Measurements from ENCODE around the gene ST7. TPM values are rescaled to one million over a fixed set of nuclear protein-coding genes. Genes with fewer than 3 reads are reported as not detected.

Gene ST7
- total and polyA plus RNA-seq, 7 donors: 5.3 to 37.7 (median 19.0) TPM

DNA sequence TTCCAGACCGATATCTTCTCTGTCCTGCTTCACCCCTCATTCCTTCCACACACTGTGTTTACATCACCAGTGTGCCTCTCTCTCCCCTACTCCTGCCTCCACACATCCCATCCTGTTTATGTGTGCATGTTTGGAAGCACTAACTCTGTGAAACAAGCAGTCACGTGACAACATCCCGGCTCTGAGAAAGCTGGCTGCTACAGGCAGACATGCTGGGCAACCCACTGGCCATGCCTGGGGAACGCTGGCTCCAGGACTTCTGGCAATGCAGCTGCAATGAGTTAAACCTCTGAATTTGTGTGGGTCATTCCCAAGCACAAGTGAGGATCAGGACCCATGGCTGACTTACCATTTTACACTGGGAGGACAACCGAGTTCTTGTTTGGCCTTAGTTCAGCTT, 295.5 kb downstream of the ST7 start:
- WGBS, 2 donors: 68 to 75% methylated on average over 5 of the region's 5 CpGs
- no peaks in the 10 kb centered on the region for H3K9me3 ChIP-seq
- TF ChIP-seq POLR2AphosphoS5 (IDR thresholded peaks at IDR 0.05): no peak
- TF ChIP-seq EP300 (IDR thresholded peaks at IDR 0.05): no peak
- no peak for TF ChIP-seq POLR2A (IDR thresholded peaks at IDR 0.05)
- TF ChIP-seq, protein P1, sequence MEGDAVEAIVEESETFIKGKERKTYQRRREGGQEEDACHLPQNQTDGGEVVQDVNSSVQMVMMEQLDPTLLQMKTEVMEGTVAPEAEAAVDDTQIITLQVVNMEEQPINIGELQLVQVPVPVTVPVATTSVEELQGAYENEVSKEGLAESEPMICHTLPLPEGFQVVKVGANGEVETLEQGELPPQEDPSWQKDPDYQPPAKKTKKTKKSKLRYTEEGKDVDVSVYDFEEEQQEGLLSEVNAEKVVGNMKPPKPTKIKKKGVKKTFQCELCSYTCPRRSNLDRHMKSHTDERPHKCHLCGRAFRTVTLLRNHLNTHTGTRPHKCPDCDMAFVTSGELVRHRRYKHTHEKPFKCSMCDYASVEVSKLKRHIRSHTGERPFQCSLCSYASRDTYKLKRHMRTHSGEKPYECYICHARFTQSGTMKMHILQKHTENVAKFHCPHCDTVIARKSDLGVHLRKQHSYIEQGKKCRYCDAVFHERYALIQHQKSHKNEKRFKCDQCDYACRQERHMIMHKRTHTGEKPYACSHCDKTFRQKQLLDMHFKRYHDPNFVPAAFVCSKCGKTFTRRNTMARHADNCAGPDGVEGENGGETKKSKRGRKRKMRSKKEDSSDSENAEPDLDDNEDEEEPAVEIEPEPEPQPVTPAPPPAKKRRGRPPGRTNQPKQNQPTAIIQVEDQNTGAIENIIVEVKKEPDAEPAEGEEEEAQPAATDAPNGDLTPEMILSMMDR (IDR thresholded peaks at IDR 0.05): no peak
- DNase-seq: no peak
- no peak overlapping the region for H3K27ac ChIP-seq
- H3K4me3 ChIP-seq: no peak overlapping the region
- intact Hi-C loops (cut with DNase I): no loop called here
- H3K27me3 ChIP-seq: no peaks in the 10 kb centered on the region
- no peaks in the 10 kb centered on the region for H3K4me1 ChIP-seq
- H3K36me3 ChIP-seq: no peaks in the 10 kb centered on the region

- TF ChIP-seq POLR2A (IDR thresholded peaks at IDR 0.05) (no peak), POLR2AphosphoS5 (IDR thresholded peaks at IDR 0.05) (no peak), EP300 (IDR thresholded peaks at IDR 0.05) (no peak)
- TF ChIP-seq, protein P1 (IDR thresholded peaks at IDR 0.05): no peak
- Histone ChIP-seq H3K27ac (no peak overlapping the region), H3K4me3 (no peak overlapping the region), H3K36me3 (no peaks in the 10 kb centered on the region), H3K9me3 (no peaks in the 10 kb centered on the region), H3K4me1 (no peaks in the 10 kb centered on the region), H3K27me3 (no peaks in the 10 kb centered on the region)
- WGBS, 2 donors: 71 to 72% methylated on average over 5 of the region's 5 CpGs
- intact Hi-C loops (cut with DNase I): no loop called here
- no peak for DNase-seq
Measured at GRCh38 chr7:117249696-117250095, 296.4 kb downstream of the ST7 start.

GRCh38 chr7:117250245-117250644, 296.9 kb downstream of the ST7 start:
- no peak for DNase-seq
- no peaks in the 10 kb centered on the region for H3K36me3 ChIP-seq
- intact Hi-C loops (cut with DNase I): no loop called here
- no peaks in the 10 kb centered on the region for H3K27me3 ChIP-seq
- H3K4me3 ChIP-seq: no peak overlapping the region
- TF ChIP-seq POLR2AphosphoS5 (IDR thresholded peaks at IDR 0.05) (no peak), EP300 (IDR thresholded peaks at IDR 0.05) (no peak), POLR2A (IDR thresholded peaks at IDR 0.05) (no peak)
- TF ChIP-seq, protein P1 (IDR thresholded peaks at IDR 0.05): no peak
- H3K9me3 ChIP-seq: no peaks in the 10 kb centered on the region
- no peaks in the 10 kb centered on the region for H3K4me1 ChIP-seq
- H3K27ac ChIP-seq: no peak overlapping the region

- Histone ChIP-seq H3K36me3 (no peaks in the 10 kb centered on the region), H3K4me1 (no peaks in the 10 kb centered on the region), H3K27ac (no peak overlapping the region), H3K4me3 (no peak overlapping the region), H3K27me3 (no peaks in the 10 kb centered on the region), H3K9me3 (no peaks in the 10 kb centered on the region)
- WGBS, 2 donors: 58 to 83% methylated on average over 4 of the region's 4 CpGs
- intact Hi-C loops (cut with DNase I): no loop called here
- TF ChIP-seq EP300 (IDR thresholded peaks at IDR 0.05) (no peak), POLR2AphosphoS5 (IDR thresholded peaks at IDR 0.05) (no peak), POLR2A (IDR thresholded peaks at IDR 0.05) (no peak)
- TF ChIP-seq, protein P1 (IDR thresholded peaks at IDR 0.05): no peak
- DNase-seq: no peak
Measured at GRCh38 chr7:117250801-117251200, 297.5 kb downstream of the ST7 start.

DNA sequence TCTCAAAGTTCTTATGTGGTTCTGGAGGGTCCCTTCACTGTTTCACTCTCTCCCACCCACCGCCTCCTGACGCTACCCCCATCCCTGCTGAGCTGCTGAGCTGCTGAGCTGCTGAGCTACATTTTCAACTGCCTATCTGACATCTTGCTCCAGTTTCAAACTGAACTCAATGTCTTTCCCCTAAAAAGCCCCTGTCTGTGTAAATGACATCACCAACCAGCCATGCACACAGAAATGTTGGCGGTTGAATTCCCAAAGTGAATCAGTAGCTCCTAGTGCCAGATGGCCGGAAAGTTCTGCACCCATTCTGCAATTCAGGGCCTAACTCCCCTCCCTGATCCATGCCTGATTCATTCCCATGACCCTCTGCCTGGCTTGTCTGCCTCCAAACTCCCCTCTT, 298.4 kb downstream of the ST7 start:
- intact Hi-C loops (cut with DNase I): no loop called here
- WGBS, 2 donors: 88 to 93% methylated on average over 4 of the region's 4 CpGs
- no peaks in the 10 kb centered on the region for H3K36me3 ChIP-seq
- H3K4me3 ChIP-seq: no peak overlapping the region
- H3K27me3 ChIP-seq: no peaks in the 10 kb centered on the region
- TF ChIP-seq, protein P1 (IDR thresholded peaks at IDR 0.05): no peak
- TF ChIP-seq POLR2AphosphoS5 (IDR thresholded peaks at IDR 0.05) (no peak), EP300 (IDR thresholded peaks at IDR 0.05) (no peak), POLR2A (IDR thresholded peaks at IDR 0.05) (no peak)
- no peak for DNase-seq
- no peaks in the 10 kb centered on the region for H3K4me1 ChIP-seq
- H3K27ac ChIP-seq: no peak overlapping the region
- no peaks in the 10 kb centered on the region for H3K9me3 ChIP-seq

Measured in sigmoid colon (tissue), 7 donors.